Activated CD4-positive, CD25-positive, alpha-beta regulatory T cell (primary cell): ENCODE results near the gene CACNA1H.

Source experiments
- DNase-seq, 4 experiments: peaks; one replicate each; lab custom pipeline; 2025; lab: John Stamatoyannopoulos, UW

CACNA1H gene

GRCh38 chr16:1152651-1153259, at the start of gene CACNA1H:
TSS of gene CACNA1H (plus strand) at chr16:1153106. CDS start at chr16:1153738, 632 bp downstream.
- peak; percentile 17 to 55 (median 42) for DNase-seq

GRCh38 chr16:1103636-1103980, 49.3 kb upstream of the CACNA1H start:
- DNase-seq = no peak

DNA sequence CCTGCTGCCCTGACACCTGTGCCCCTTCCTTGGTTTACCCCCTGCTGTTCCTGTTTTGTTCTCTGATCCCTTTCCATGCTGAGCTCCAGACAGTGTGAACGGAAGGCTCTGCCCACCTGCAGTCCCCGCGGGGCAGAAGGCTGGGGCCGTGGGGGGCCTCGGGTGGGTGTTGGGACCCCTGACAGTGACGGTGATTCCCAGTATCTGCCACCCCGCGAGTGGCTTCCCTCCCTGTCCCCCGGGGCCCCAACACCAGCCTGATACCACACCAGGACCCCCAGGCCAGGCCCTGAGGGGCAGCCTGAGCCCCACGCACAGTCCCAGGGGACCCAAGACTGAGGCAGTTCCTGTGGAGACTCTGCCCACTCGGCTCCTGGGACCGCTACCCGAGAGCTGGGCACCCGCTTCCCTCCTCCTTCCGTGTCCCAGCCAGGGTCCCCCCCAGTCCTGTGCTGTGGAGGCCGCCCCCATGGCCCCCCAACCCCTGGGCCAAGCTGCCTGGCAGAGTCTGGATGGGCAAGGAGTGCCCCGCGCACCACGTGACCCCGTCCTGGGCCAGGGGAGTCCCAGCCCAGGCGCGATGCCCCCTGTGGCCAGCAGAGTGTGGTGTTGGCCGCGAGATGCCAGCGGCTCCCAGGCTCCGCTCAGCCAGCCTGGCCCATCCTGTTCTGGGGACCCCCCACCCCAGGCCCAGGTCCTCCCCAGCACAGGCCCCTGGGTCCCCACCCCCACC, 46.9 kb upstream of the CACNA1H start:
- DNase-seq = no peak

GRCh38 chr16:1106659-1107058, 46.2 kb upstream of the CACNA1H start:
- no peak for DNase-seq

DNA sequence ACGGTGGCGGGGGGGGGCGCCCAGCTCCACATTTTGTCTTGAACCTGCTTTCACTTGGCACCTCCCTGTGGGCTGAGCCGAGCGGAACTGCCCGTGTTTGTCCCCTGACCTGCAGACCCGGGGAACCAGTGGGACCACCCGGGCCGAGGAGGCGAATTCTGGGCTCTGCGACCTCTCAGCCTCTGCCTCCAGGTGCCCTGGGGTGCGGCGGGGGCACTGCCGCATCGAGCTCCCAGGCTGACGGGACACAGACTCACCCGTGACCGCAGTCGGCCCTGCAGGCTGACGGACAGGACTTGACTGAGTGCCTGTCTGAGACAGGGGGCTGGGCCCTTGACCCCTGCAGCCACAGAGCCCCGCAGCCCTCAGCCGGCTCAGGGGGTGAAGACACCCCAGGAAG, 45.8 kb upstream of the CACNA1H start:
- no peak for DNase-seq

DNA sequence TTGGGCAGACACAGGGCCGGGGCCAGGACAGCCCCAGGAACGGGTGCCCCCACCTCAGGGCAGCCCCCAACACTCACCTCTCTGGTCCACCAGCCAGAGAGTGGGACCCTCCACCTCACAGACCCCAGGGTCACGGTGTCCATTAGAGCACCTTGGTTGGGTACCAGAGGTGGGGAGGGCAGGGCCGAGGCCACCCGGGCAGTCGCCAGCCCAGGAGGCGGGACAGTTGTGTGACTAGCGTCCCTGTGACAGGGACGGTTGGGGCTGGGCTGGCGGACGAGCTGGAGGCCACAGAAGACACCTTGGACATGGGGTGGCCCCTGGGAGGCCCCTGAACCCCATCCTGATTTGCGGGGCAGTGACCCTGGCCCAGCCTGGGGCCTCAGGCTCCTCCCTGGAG, 45.2 kb upstream of the CACNA1H start:
- no peak for DNase-seq

DNA sequence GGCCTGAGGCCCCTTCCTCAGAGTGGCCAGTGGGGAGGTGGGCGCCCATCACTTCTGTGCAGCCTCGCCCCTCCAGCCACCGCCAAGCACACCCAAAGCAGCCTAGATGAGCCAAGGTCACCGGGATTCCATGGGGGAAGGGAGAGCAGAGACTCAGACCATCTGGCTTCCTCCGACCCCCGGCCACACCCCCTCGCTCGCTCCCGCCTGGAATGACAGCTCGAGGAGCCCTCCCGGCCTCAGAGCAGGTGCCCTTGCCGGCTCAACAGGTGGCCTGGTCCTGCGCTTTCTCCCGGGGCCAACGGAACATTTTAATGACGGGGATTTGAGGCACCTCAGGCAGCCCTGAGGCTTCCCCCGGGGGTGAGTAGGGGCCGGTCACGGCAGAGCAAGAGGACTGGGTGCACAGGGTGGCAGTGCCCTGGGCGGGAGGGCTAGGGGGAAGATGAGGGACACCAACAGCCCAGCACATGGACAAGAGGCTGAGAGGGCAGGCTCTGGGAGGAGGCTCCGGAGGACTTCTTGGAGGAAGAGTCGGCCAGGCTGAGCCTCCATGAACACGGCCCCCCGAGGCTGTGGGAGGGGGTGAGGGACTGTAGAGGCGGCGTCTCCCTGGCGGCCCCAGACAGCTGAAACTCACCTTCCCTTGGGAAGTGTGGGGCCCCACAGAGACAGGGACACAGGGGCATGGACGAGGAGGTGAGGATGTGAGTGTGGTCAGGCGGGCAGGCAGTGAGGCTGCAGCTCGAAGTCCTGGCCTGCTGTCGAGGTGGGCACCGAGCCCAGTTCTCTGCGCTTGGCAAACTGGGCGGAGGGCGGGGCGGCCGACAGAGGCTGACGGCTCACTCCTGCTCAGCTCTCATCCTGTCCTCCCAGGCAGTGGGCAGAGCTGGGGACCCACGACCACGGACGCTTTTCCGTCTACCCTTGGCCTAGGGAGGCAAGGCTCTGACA, 44.3 kb upstream of the CACNA1H start:
- DNase-seq = no peak

GRCh38 chr16:1109648-1110047, 43.3 kb upstream of the CACNA1H start:
- no peak for DNase-seq

DNA sequence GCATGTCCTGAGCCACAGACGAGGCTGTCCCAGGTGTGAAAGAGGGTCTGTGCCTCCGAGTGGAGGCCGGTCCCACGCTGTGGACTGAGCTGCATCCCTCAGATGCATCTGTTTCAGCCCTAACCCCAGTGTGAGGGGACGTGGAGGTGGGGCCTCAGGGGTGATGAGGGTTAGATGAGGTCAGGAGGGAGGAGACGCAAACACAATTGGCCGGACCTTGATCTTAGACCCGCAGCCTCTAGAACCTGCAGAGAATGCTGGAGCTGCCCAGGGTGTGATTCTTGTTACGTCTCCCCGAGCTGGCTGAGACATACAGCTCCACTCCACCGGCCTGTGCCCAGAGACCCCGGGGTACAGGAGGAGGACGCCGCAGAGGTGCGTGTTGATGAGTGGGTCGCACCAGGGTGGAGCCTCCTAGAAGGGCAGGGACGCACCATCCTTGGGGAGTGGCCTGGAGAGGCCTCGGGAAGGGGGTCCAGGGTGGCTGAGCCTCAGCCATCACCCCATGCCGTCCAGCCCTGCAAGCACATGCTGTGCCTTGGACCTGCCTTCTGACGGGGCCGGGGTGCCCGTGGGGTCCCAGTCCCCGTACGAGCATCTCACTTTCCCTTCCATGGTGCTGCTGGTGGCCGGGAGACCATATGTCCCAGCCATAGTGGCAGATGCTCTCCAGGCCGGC, 40.3 kb upstream of the CACNA1H start:
- DNase-seq = no peak

- DNase-seq = no peak
Observed at GRCh38 chr16:1113489-1113888, 39.4 kb upstream of the CACNA1H start.

DNA sequence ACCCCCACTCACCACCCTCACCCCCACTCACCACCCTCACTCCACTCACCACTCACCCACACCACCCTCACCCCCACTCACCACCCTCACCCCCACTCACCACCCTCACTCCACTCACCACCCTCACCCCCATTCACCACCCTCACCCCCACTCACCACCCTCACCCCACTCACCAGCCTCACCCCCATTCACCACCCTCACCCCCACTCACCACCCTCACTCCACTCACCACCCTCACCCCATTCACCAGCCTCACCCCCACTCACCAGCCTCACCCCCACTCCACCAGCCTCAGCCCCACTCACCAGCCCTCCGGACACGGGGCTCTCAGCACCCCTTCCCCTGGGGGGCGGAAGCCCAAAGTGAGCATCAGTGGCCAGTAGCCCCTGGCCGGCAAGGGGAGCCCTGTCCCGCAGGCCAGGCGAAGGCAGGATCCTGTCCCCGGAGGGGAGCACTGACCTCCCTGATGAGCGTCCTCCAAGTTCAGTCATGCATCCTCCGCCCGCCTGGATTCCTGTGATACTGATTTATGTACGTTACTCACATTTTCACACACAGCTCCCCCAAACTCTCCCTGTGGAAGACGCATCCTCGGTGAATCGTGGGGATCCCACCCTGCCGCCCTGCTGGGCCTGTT, 38.9 kb upstream of the CACNA1H start:
- DNase-seq = no peak

DNA sequence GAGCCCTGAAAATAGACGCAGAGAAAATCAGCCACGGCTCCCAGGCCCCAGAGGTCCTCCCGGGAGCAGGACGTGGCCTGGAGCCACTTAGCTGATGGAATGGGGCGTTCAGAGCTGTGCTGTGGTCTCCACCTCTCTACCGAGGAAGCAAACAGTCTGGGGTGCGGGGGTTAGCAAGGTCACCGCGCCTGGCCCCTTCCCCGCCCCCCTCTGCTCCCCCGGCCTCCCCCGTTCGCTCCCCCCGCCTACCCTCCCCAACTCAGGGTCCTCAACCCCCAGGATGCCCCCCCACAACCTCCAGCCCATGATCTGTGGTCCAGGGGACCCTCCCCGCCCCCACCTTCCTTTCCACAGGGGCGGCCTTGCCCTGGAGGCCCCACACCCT, 36.2 kb upstream of the CACNA1H start:
- no peak for DNase-seq

- no peak for DNase-seq
Observed at GRCh38 chr16:1117176-1117900, 35.6 kb upstream of the CACNA1H start.

- DNase-seq = no peak
Observed at GRCh38 chr16:1117926-1118325, 35.0 kb upstream of the CACNA1H start.

DNA sequence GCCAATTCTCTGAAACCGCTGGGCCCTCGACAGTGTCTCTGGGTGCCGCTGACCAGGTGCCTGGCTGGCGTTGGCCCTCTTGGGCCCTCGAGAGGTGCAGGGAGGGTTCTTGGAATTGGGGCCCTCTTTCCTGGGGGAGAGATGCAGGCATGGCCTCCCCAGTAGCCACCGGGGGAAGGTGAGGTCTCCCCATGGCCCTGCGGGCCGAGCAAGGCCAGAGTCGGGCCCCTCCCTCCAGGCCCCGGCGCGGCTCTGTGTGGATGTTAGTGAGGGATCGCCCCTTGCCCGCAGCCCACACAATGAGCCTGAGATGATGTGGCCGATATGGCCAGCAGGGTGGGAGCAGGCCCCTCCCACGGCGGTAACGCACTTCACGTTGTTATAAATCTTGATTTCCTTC, 33.8 kb upstream of the CACNA1H start:
- DNase-seq = no peak

DNA sequence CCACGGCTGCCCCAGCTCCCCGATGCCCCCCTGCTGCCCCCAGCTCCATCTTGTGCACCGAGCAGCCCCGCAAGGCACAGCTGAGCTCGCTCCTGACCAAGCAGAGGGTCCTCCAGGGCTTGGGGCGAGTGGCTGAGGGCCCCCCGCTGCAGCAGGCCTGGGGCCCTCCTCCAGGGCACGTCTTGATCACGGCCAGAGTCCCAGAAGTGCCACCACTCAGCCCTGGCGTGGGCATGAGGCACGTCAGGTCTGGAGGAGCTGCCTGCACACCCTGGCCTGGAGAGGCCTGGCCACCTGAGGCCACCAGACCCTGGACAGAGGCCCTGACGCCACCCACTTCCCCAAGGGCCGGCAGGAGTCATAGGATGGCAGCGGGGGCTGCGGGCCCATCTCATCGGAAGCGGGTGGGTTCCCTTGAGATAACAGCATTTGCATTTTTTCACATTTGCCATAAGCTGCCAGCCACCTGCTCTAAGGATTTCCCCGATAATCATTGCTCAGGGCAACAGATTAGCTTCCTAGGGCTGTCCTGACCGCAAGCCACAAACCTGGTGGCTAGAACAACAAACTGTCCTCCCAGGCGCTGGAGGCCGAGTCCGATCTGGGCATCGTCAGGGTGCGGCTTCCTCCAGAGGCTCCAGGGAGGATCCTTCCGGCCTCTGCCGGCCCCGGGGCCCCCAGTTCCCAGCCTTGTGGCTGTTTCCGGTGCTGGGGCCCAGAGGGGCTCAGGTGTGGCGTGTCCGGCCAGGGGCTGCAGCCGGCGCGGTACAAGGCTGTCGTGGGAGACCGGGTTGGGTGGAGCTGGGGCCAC, 32.9 kb upstream of the CACNA1H start:
- DNase-seq = no peak

- no peak for DNase-seq
Observed at GRCh38 chr16:1120577-1120941, 32.3 kb upstream of the CACNA1H start.

- no peak for DNase-seq
Observed at GRCh38 chr16:1121009-1121408, 31.9 kb upstream of the CACNA1H start.

- no peak for DNase-seq
Observed at GRCh38 chr16:1121601-1122397, 31.1 kb upstream of the CACNA1H start.

DNA sequence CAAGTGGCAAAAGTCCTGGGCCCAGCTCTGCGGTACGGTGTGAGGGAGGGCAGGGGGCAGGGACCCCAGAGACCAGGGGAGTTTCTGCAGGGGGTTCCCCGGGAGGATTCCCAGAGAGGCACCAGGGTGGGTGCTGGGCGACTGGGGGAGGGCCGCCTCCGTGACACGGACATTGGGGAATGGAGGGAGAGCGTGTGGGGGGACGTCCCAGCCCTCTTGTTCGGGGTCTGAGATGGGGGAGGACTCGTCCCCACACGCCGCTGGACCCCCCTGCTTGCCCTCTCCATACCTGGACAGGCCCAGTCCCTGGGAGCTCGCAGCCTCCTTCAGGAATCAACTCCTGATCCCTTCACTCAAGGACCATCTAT, 30.5 kb upstream of the CACNA1H start:
- no peak for DNase-seq
